ENCODE measurements around the gene ITPKC. TPM values are rescaled to one million over a fixed set of nuclear protein-coding genes. Genes with fewer than 3 reads are reported as not detected.

Gene ITPKC
- total RNA-seq, 6 experiments from 2014 or later = 9.2 to 14.9 (median 10.5) TPM

- no peak overlapping the region for H3K4me3 Mint-ChIP-seq
- peaks cover under 1% of the 10 kb centered on the region; the same call in 1 of the 2 replicates for H3K36me3 Mint-ChIP-seq (ENCODE audit: low read depth)
- H3K9me3 Mint-ChIP-seq = no peaks in the 10 kb centered on the region
- peaks cover 6% of the 10 kb centered on the region for H3K27me3 Mint-ChIP-seq (ENCODE audit: insufficient read depth)
- no peak for TF ChIP-seq CTCF (IDR thresholded peaks at IDR 0.05)
- no peak for DNase-seq
- H3K27ac Mint-ChIP-seq = no peak overlapping the region
- peaks cover 20% of the 10 kb centered on the region for H3K4me1 Mint-ChIP-seq (ENCODE audit: low read depth)
Measured at GRCh38 chr19:40743926-40744325, 27.0 kb downstream of the ITPKC start.

- Mint-ChIP-seq H3K4me1 (ENCODE audit: low read depth) (peaks cover 27% of the 10 kb centered on the region), H3K36me3 (ENCODE audit: low read depth) (peaks cover 2% of the 10 kb centered on the region), H3K9me3 (no peaks in the 10 kb centered on the region), H3K27ac (peak overlapping the region; percentile 71; the same call in 1 of the 2 replicates), H3K4me3 (no peak overlapping the region), H3K27me3 (ENCODE audit: insufficient read depth) (peaks cover 3% of the 10 kb centered on the region)
- TF ChIP-seq CTCF (IDR thresholded peaks at IDR 0.05) = peak; percentile 29; the same call in 1 of the 2 replicates
- no peak for DNase-seq
Measured at GRCh38 chr19:40744554-40745401, 27.9 kb downstream of the ITPKC start.

GRCh38 chr19:40745402-40745780, 28.5 kb downstream of the ITPKC start:
- TF ChIP-seq CTCF (IDR thresholded peaks at IDR 0.05) = no peak
- Mint-ChIP-seq H3K4me1 (ENCODE audit: low read depth) (peaks cover 32% of the 10 kb centered on the region), H3K27ac (peak overlapping the region; percentile 71; the same call in 1 of the 2 replicates), H3K9me3 (no peaks in the 10 kb centered on the region), H3K4me3 (no peak overlapping the region), H3K27me3 (ENCODE audit: insufficient read depth) (peaks cover 2% of the 10 kb centered on the region), H3K36me3 (ENCODE audit: low read depth) (peaks cover 8% of the 10 kb centered on the region)
- DNase-seq = no peak

- peaks cover 27% of the 10 kb centered on the region for H3K4me1 Mint-ChIP-seq (ENCODE audit: low read depth)
- no peak overlapping the region for H3K27ac Mint-ChIP-seq
- H3K36me3 Mint-ChIP-seq (ENCODE audit: low read depth) = peaks cover 23% of the 10 kb centered on the region
- H3K4me3 Mint-ChIP-seq = no peak overlapping the region
- no peak for DNase-seq
- no peak for TF ChIP-seq CTCF (IDR thresholded peaks at IDR 0.05)
- H3K9me3 Mint-ChIP-seq = no peaks in the 10 kb centered on the region
- peaks cover 4% of the 10 kb centered on the region for H3K27me3 Mint-ChIP-seq (ENCODE audit: insufficient read depth)
Measured at GRCh38 chr19:40747536-40747935, 30.6 kb downstream of the ITPKC start.

GRCh38 chr19:40750058-40750873, 33.4 kb downstream of the ITPKC start, which contains the start of gene ACTMAP:
TSS of gene ACTMAP (minus strand) at chr19:40750477. CDS start at chr19:40749803, 674 bp downstream.
- H3K36me3 Mint-ChIP-seq (ENCODE audit: low read depth) = peaks cover 35% of the 10 kb centered on the region

More at GRCh38 chr19:40750058-40750873, 33.4 kb downstream of the ITPKC start, which contains the start of gene ACTMAP:
- TF ChIP-seq CTCF (IDR thresholded peaks at IDR 0.05) = no peak
- H3K4me1 Mint-ChIP-seq (ENCODE audit: low read depth) = peaks cover 37% of the 10 kb centered on the region
- H3K27ac Mint-ChIP-seq = peak within 1 kb of the TSS; percentile 96
- no peaks in the 10 kb centered on the region for H3K9me3 Mint-ChIP-seq
- H3K27me3 Mint-ChIP-seq (ENCODE audit: insufficient read depth) = peaks cover 4% of the 10 kb centered on the region
- peak within 1 kb of the TSS; percentile 96 for H3K4me3 Mint-ChIP-seq
- DNase-seq = peak; percentile 100
